Activated CD8-positive, alpha-beta memory T cell treated with anti-CD3 and anti-CD28 coated beads for 4 hours (primary cell): ENCODE results near the gene RIPK3.

Source experiments
- DNase-seq, 2 donors: peaks; one replicate each; pipeline ENCODE4 v3.0.0-alpha.2; 2020; ENCODE audit warnings: low read depth in 2 of 2

Gene RIPK3

DNA sequence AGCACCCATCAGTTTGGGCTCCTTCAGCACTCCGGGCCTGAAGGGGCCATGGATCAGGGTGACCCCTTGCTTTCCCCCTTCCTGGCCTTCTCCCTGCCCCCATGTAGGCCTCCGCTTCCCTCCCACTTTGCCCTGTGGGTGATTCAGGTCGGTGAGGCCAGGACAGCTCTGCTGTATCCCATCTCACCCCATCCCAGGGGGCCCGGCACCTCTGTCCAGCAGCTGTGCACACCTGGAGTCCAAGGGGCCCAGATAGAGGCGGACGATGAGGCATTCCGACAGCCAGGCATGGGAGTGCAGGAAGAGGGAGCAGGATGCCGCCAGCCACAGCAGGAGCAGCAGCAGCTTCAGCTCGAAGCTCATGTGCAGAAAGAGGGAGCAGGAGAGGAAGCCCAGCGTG lies 17.1 kb downstream of the RIPK3 start:
- no peak for DNase-seq

DNA sequence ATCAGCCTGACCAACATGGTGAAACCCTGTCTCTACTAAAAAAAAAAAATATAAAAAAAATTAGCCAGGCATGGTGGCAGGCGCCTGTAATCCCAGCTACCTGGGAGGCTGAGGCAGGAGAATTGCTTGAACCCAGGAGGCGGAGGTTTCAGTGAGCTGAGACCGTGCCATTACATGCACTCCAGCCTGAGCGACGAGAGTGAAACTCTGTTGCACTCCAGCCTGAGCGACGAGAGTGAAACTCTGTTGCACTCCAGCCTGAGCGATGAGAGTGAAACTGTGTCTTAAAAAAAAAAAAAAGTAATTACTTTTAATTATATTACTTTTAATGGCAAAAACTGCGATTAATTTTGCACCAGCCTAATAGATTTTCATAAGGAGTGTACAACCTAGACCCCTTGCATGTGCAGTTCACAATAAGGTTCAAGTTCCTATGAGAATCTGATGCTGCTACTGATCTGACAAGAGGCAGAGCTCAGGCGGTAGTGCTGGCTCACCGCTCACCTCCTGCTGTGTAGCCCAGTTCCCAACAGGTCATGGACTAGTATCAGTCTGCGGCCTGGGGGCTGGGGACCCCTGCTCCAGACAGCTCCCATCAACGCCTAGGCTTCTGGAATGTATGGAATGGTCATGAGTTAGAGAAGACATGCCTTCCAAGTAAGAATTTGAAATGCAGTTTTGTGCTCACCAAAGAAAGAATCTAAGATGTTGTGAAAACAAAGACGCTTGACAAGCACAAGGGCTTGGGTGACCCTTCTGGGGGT lies 18.4 kb downstream of the RIPK3 start:
- DNase-seq, result no peak

- DNase-seq, result no peak
These were observed 22.5 kb downstream of the RIPK3 start for GRCh38 chr14:24317141-24317928.

GRCh38 chr14:24316597-24316950 lies 23.2 kb downstream of the RIPK3 start:
- DNase-seq, result no peak

- DNase-seq, result no peak
These were observed 23.8 kb downstream of the RIPK3 start for GRCh38 chr14:24315807-24316596.

DNA sequence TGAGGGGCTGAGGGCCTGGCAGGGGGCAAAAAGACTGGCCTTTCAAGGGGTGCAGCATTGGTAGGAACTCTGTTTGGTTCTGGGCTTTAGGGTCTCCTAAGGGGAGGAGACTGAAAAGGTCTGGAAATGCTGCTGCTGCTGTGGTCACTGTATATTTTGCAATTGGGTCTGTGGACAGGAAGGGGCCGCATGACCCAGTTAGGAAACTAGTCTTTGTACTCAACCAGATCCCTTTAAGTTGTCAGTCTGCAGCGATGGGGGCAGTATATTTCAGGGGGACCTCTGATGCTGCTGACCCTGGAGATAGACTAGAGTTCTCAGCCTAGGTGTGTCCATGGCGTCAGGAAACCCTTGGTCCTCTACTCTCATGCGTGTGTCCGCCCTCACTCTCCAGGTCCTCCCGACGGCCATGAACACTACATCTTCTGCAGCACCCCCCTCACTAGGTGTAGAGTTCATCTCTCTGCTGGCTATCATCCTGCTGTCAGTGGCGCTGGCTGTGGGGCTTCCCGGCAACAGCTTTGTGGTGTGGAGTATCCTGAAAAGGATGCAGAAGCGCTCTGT lies 24.5 kb downstream of the RIPK3 start:
- DNase-seq, result no peak

DNA sequence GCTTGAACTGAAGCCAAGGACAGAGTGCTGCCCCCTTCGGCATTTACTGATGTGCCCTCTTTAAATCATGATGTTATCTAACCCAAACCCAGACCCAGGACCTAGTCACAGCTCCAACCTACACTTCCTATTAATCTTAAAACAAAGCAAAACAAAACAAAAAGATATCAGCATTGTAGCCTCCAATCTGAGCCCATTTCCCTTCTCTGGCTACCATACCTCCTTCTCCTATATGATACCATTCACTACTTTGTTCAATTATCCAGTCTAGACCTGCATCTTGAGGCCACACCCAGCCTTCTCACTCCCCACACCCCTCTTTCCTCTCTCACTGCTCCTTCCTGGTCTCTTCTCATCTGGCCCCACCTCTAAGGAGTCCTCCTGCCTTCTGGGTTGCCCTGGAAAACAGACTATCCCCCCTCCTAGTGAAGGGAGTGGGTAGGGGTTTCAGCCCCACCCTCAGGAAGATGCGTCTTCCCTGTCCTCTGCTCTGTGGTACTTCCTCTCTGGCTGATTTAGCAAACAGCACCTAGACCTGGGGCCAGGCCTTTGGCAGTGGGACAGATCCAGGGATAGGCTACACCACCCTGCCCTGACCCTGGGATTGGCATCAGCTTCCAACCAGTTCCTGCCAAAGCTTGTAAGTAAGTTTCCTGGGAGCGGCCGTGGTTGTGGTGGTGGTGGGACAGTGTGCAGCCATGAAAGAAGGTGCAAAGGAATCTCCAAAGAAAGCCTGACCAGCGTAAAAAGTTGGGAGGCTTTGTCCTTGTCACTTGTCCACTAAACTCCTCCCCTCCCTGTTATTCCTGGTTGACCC lies 25.2 kb downstream of the RIPK3 start:
- no peak for DNase-seq

DNA sequence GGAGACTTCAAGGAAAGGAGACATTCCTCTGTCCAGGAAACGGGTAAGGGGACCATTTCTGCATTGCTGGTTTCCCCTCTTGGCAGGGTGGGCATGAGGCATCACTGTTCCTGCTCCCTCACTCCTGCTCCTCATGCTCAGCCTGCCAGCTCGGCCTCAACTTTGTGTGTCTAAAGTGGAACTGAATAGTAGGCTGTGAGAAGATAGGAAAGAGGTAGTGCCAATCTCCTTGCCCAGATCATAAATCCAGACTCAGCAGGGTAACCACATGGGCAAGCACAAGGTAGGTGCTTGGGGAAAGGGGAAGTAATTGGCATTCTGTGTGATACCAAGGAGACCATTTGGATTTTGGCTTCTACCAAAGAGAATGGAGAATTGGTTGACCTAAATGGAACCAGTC lies 25.9 kb downstream of the RIPK3 start:
- no peak for DNase-seq

- DNase-seq, result no peak
These were observed 26.9 kb downstream of the RIPK3 start for GRCh38 chr14:24312736-24313507.

DNA sequence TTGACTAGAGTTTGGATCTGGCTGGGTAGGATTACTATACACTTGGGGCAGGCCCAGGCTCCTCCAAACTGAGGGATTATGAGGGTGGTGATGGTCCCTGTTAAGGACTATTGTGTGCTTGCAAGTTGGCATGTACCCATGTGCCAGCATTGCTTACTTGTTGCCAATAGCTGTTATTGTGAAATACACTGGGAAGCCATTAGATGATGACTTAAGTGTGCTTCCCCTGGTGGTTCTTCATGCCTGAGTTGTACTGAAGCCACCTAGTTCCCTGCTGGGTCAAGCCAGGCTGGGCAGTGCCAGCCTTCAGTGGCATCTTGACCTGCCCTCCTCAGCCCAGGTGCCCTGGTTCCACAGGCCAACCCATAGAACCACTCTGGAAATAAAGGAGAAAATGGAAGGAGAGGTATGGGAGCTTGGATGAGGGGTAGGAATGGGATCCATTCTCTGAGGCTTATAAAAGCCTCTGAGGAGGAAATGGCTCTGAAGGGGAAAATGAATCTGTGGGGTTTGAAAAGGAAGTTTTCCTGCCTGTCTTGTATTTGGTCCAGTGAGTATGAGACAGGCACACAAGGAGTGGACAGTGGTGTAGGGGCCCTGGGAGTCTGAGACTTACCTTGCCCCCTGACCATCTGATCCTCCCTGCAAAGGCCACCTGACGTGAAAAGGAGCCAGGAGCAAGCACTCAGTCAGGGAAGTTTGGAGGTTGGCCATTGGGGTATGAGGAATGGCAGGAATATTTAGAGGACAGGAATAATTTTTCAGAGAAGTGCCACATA lies 27.8 kb downstream of the RIPK3 start:
- DNase-seq, result no peak

- no peak for DNase-seq
These were observed 28.9 kb downstream of the RIPK3 start, which contains the start of gene LTB4R for GRCh38 chr14:24310646-24311604. LTB4R (plus strand) TSS chr14:24311502; CDS start chr14:24315652, 4,150 bp downstream.

DNA sequence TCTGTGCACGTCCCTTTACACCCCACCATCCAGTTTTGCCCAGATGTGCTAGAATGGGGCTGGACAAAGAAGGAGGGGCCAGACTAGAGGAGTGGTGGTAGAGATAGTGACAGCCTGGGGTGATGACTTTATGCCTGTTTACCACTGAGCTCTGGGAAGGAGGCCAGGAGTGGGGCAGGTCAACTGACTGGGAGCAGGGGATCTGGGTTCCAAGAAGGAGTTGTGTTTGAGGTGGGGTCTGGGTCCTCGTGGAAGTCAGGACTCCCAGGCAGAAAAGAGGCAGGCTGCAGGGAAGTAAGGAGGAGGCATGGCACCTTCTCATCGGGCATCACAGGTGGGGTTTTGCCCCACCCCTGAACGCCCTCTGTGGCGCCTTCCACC lies 29.5 kb downstream of the RIPK3 start:
- DNase-seq, result no peak

DNA sequence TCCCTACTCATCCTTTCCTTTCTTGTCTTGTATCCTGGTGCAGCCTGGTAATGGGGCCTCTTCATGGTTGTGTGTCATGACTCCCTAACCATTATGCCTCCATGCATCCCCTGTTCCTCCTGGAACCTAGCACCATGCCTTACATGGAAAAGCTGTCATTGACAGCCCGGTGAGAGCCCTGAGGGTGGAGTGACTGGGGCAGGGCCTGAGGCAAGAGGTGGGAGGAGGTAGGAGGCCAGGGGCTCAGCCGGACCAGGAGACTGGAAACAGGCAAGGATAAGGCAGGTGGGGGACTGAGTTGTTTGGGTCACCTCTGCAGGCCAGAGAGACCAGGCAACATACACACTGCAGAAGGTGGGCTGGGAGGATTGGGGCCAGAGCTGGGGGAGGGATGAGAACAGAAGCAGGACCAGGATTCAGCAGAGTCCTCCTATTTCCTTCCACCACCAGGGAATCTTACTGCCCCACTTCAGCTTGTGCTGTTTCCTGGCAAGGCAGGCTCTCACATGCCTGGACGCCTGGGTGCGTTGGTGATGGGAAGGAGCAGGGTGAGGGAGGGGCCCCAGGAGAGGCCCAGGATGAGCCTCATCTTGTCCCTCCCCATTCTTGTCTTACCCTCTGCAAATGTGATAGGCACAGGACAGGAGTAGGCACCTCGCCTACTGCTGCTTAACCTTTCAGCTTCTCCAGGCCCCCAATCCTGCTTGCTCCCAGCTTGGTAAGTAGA lies 30.1 kb downstream of the RIPK3 start, which contains the start of gene LTB4R2:
Gene LTB4R2, plus strand, starts transcription at position 603 of the 727 bp plus-strand sequence. CDS start 525 bp downstream, outside the sequence.
- DNase-seq, result no peak

DNA sequence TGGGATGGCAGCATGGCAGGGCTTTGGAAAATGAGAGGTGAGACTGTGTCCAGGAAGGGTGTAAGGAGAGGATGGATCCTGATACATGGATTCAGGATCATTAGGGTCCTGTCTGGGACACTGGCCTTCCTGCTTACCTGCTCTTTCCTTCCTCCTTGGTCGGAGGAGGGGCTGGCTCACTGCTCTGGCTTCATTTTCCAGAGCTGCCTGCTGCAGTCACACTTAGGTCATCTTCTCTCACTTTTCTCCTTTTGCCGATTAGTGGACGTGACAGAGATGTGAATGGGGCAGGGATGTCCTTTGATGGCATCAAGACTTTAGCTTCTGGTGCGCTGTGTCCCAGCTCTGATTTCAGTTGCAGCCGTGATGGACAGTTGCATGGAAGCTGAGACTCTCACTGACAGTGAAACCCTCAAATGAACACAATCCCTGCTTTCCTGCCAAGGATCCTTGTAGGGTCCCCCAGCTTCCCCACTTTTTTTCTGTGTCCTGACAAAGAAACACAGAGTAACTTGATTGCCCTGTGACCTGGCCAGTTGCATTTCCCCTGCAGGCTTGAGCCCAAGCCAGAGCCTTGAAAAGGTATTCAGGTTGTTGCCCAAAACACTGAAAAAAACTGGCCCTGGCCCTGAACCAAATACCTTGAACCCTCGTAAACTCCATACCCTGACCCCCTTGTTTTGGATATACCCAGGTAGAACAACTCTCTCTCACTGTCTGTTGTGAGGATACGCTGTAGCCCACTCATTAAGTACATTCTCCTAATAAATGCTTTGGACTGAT lies 31.3 kb downstream of the RIPK3 start:
- DNase-seq, result no peak

GRCh38 chr14:24307575-24308341 lies 32.0 kb downstream of the RIPK3 start, which contains the start of gene CIDEB:
CIDEB (minus strand) TSS chr14:24307977; CDS start chr14:24307858, 119 bp downstream.
- no peak for DNase-seq

- DNase-seq, result no peak
These were observed 32.6 kb downstream of the RIPK3 start for GRCh38 chr14:24307156-24307574.
